C4-2B (cell line): ENCODE data around the gene PTPRN2.

Experiments
- ZFX ChIP-seq: fragments of 450-650 bp; IDR thresholded peaks from 2 replicates; pipeline ENCODE4 v1.6.1; 2017
- TF ChIP-seq, protein P1 (sequence below): fragments of 450-650 bp; conservative IDR thresholded peaks from 2 replicates; pipeline ENCODE4 v1.5.1; 2017; ENCODE audit warnings: mild to moderate bottlenecking

DNA sequence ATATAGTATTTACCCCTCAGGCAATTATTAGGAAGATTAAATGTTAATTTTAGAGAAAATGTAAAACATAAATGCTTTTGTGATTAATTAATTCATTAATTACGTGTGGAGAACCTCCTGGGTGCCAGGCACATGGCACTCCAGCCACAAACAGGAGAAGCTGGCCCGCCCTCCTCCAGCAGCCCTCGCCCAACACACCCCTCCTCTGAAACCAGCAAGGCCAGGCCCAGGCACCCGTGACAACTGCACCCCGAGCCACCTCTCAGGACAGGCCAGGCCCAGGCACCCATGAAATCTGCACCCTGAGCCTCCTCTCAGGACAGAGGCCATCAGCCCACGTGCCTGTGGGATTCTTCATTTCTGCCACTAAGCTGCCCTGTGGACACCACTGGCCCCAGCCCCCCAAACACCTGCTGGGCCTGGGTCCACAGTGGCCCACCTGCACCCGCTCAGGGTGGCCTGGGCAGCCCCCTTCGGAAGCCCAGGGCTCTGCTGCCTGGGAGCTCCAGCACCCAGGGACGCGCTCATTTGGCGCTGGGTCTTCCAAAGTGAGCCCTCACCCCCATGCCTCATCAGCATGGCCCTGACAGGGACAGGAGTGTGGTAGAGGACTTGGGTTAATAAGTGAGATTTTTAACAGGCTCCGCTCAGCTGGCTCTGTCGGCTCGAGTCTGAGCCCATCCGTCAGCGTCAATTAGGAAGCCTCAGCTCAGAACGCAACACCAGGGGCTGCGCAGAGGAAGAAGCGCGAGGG lies 768.7 kb downstream of the PTPRN2 start:
- TF ChIP-seq, protein P1, sequence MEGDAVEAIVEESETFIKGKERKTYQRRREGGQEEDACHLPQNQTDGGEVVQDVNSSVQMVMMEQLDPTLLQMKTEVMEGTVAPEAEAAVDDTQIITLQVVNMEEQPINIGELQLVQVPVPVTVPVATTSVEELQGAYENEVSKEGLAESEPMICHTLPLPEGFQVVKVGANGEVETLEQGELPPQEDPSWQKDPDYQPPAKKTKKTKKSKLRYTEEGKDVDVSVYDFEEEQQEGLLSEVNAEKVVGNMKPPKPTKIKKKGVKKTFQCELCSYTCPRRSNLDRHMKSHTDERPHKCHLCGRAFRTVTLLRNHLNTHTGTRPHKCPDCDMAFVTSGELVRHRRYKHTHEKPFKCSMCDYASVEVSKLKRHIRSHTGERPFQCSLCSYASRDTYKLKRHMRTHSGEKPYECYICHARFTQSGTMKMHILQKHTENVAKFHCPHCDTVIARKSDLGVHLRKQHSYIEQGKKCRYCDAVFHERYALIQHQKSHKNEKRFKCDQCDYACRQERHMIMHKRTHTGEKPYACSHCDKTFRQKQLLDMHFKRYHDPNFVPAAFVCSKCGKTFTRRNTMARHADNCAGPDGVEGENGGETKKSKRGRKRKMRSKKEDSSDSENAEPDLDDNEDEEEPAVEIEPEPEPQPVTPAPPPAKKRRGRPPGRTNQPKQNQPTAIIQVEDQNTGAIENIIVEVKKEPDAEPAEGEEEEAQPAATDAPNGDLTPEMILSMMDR, result no peak
- TF ChIP-seq ZFX, result no peak
